ENCODE measurements around the gene DAB2.

Gene DAB2

DNA sequence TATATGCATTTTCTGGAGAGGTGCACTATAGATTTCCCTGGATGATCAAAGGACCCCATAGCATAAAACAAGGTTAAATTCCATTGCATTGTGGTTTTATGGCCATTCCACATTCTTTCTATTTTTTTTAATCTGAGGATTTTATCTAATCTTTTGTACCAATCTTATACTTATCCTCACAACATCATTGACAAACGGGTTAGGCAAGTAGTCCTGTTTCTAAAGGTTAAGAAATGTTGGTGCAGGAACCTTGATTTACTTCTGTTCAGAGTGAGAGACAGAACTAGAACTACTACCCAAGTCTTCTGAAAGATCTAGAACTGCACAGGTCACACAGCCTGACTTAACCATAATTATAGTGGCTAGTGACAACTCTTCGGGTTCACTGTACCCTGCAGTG is 5.7 kb upstream of the DAB2 start:
- no peak overlapping the region for H3K4me3 ChIP-seq (ENCODE audit: low read length)
- no peak for TF ChIP-seq CTCF (conservative IDR thresholded peaks at IDR 0.05; ENCODE audit: low read length)

DNA sequence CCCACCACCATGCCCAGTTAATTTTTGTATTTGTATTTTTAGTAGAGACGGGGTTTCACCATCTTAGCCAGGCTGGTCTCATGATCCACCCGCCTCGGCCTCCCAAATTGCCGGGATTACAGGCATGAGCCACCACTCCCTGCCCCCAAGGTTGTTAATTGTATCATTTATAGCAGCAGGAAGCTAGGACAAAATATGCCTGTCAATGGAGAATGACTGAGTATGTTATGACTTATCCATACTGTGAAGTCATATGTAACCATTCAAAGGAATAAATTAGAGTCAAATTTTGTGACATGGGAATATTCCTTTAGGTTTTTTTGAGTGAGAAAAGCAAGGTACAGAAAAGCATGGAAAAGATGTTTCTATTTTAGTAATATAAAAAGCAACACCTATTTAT is 3.9 kb upstream of the DAB2 start:
- TF ChIP-seq CTCF (conservative IDR thresholded peaks at IDR 0.05; ENCODE audit: low read length) = no peak
- no peak for DNase-seq (ENCODE audit: low read depth)
- H3K4me3 ChIP-seq (ENCODE audit: low read length) = no peak overlapping the region

More for the DNA sequence above, 5.7 kb upstream of the DAB2 start:
- no peak for DNase-seq (ENCODE audit: low read depth)

DNA sequence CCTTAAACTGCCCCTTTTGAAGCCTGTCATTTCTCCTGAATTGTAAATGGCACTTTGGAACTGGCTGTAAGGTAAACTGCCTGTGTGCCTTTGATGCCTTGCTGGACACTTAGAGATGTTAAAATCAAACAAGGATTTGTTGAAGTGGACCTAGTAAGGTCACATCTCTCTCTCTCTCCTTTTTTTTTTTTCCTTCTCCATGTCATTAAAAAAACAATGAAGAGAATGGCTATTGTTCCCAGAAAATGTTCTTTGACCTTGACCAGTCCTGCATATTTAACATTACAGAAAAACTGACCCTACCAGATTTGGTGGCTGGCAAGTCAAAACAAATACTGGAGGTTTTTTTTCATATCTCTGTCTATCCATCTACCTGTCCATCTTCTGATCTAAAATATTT is 2.9 kb upstream of the DAB2 start:
- TF ChIP-seq CTCF (conservative IDR thresholded peaks at IDR 0.05; ENCODE audit: low read length) = no peak
- H3K4me3 ChIP-seq (ENCODE audit: low read length) = peak overlapping the region; percentile 3; the same call in 1 of the 2 replicates
- DNase-seq (ENCODE audit: low read depth) = no peak

- peak overlapping the region; percentile 28 for H3K4me3 ChIP-seq (ENCODE audit: low read length)
- TF ChIP-seq CTCF (conservative IDR thresholded peaks at IDR 0.05; ENCODE audit: low read length) = no peak
- peak; percentile 73 for DNase-seq (ENCODE audit: low read depth)
Measured at GRCh38 chr5:39427229-39427628, 2.4 kb upstream of the DAB2 start.

DNA sequence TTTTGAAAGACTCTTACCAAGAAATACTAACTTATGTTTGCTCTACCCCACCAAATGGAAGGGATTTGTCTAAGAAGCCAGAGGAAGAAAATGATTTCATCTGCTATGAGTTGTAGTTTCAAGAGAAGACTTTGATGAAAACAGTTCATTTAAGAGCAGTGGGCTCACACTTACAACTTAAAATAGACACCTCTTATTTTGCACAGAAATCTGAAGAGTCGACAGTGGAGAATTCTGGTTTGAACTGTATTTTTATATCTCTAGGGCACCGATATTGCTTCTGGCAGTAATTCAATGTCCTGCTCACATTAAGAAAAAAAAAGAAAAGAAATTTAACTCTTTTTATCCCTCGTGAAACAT is 1.9 kb upstream of the DAB2 start:
- no peak for TF ChIP-seq CTCF (conservative IDR thresholded peaks at IDR 0.05; ENCODE audit: low read length)
- DNase-seq (ENCODE audit: low read depth) = no peak
- peak overlapping the region; percentile 28 for H3K4me3 ChIP-seq (ENCODE audit: low read length)

DNA sequence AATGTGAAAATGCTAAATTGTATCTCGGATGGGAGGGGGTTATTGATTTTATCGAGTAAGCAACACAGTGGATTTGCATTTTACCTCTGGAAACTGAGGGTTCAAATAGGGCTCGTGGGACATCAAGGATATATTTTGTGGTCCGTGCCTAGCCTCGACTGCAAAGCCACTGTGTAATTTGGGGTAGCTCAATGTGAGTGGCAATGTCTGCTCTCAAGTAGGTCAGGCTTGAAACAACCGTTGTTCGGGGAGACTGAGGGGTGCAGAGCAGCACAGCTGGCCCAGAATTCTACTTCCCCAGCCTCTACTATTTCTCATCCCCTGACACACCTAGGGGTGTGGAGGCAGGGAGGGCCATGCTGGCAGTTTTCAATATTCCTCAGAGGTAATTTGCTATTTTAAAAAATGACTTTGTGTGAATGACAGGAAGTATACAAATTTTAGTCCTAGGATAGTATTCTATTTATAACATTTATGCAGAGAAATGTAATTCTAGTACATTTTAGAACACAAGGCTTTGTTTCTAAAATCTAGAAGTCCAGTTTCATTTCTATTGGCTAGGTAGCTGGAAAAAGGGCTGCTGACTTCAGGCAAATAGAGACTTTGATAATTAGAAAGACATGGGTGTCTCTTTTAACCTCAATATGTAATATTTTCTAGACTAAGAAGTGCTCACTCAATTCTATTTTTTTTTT is 1.4 kb upstream of the DAB2 start:
- TF ChIP-seq CTCF (conservative IDR thresholded peaks at IDR 0.05; ENCODE audit: low read length) = no peak
- H3K4me3 ChIP-seq (ENCODE audit: low read length) = peak overlapping the region; percentile 86
- no peak for DNase-seq (ENCODE audit: low read depth)

- DNase-seq (ENCODE audit: low read depth) = no peak
- H3K4me3 ChIP-seq (ENCODE audit: low read length) = peak overlapping the region; percentile 86
- no peak for TF ChIP-seq CTCF (conservative IDR thresholded peaks at IDR 0.05; ENCODE audit: low read length)
Measured at GRCh38 chr5:39423331-39423751, 1.4 kb downstream of the DAB2 start.
